SK-N-MC (cell line): ENCODE results near the gene ZNF789.

Experiments
- DNase-seq: peaks from one replicate; pipeline ENCODE4 v3.0.0-alpha.2; 2011; ENCODE audit warnings: low read depth, low spot score
- H3K27ac ChIP-seq: fragments of 200-600 bp; sonication (generic); 2 replicates; pipeline ENCODE4 v1.5.1; 2016; ENCODE audit warnings: mixed run types
- H3K36me3 ChIP-seq: fragments of 200-600 bp; sonication (generic); 2 replicates; pipeline ENCODE4 v1.6.1; 2017; ENCODE audit warnings: antibody characterized with exemption, low read length, mixed read lengths; ENCODE audit not compliant: insufficient read depth
- H3K4me3 ChIP-seq: fragments of 200-600 bp; sonication (generic); 2 replicates; pipeline ENCODE4 v1.5.1; 2016
- H3K9ac ChIP-seq: fragments of 200-600 bp; sonication (generic); 2 replicates; pipeline ENCODE4 v1.8.0; 2017; ENCODE audit warnings: mixed run types, mixed read lengths; ENCODE audit not compliant: insufficient read length
- H3K9me3 ChIP-seq: fragments of 200-600 bp; sonication (generic); 2 replicates; pipeline ENCODE4 v1.6.1; 2017; ENCODE audit warnings: low read depth, mild to moderate bottlenecking, antibody characterized with exemption, low read length, moderate library complexity, mixed read lengths
- EZH2 ChIP-seq: fragments of 200-600 bp; sonication (generic); IDR thresholded peaks from one replicate; pipeline ENCODE4 v1.6.1; 2017; ENCODE audit warnings: antibody characterized with exemption
- FOXP2 ChIP-seq: optimal IDR thresholded peaks from 2 replicates; pipeline ENCODE3; 2011; ENCODE audit warnings: mild to moderate bottlenecking, moderate library complexity; ENCODE audit not compliant: insufficient read depth; ENCODE audit errors: extremely low read length, control extremely low read depth
- POLR2AphosphoS5 ChIP-seq: IDR thresholded peaks from 2 replicates; pipeline ENCODE4 v1.6.1; 2012; ENCODE audit warnings: mild to moderate bottlenecking, low read depth, low read length, borderline replicate concordance

The ZNF789 gene

DNA sequence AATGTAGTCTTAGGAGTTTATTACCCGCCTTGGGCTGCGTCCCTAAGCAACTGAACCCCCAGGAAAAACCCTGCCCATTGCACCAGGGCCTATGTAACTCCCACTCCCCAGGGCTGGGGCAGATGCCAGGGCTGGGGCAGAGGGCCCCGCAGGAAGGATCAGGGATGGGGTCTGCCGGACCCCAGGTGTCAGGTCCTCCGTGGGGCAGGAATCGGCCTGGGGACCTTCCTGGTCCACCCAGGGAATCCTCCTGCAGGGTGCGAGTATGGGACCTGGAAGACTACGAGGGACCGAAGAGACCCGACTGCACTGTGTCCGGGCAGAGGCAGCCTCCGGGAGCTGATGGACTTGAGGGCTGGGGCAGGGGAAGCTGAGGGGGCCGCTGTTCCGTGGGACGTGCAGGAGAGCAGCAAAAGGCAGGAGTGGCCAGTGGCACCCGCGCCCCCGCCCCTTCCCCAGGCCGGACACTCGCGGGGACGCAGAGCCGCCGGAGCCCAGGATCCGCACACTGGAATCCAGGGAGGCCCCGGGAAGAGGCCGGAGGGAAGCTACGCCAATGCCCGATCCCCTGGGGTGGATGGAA, 4.3 kb upstream of the ZNF789 start:
- Histone ChIP-seq H3K9ac (no peak overlapping the region), H3K4me3 (no peak overlapping the region), H3K27ac (no peak overlapping the region), H3K9me3 (no peaks in the 10 kb centered on the region), H3K36me3 (peaks cover 11% of the 10 kb centered on the region)
- TF ChIP-seq EZH2 (no peak), POLR2AphosphoS5 (no peak), FOXP2 (no peak)
- no peak for DNase-seq

DNA sequence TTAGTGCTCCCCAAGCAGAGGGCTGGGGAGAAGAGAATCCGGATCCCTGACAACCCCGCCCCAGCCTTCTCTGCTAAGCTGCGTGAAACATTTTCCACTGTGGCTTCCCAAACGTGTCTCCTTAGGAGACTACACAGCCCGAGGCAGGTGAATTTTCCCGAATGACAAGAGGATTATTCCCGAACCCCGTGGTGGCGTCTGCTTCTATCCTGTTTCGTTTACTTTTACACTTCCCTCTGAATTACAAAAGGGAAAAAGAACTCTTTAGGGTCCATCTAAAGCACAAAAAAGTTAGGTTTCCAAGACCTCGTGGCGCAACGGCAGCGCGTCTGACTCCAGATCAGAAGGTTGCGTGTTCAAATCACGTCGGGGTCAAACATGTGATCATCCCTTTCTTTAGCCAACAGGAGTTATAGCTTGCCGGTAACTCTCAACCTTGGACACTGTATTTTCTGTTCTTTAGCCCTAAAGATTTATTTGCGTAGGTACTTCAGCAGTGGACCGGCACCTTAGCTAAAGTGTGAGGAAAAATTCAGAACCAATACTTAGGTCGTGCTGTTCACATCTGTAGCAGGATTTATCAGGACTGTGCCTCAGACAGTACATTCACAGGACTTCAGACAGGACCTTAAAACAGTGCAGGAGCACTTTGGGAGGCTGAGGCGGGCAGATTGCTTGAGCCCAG, 3.2 kb upstream of the ZNF789 start:
- no peak for DNase-seq
- H3K9ac ChIP-seq, result no peak overlapping the region
- H3K36me3 ChIP-seq, result peaks cover 2% of the 10 kb centered on the region; the same call in 1 of the 2 replicates

DNA sequence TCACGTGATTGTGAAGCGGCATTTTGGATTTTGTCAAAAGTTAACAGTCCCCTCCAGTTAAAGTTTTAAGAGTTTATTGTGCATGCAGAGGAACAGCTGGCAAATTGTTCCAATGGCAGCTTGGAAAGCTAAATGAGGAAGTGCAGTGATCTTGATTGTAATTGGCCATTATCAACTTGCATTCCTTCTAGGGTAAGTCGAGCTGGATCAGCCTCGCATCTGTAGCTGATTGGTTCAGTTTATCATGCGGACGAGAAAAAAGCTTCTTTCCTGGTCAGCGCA, 566 bp downstream of the ZNF789 start:
- DNase-seq, result no peak
- Histone ChIP-seq H3K27ac (peak overlapping the region; percentile 55), H3K9me3 (no peaks in the 10 kb centered on the region), H3K4me3 (peak overlapping the region; percentile 88), H3K9ac (peak overlapping the region; percentile 91), H3K36me3 (peaks cover 6% of the 10 kb centered on the region; the same call in 1 of the 2 replicates)
- no peak for TF ChIP-seq EZH2
- no peak for TF ChIP-seq FOXP2
- no peak for TF ChIP-seq POLR2AphosphoS5

More for the DNA sequence above, 3.2 kb upstream of the ZNF789 start:
- no peak overlapping the region for H3K27ac ChIP-seq
- no peak overlapping the region for H3K4me3 ChIP-seq
- H3K9me3 ChIP-seq, result no peaks in the 10 kb centered on the region
- TF ChIP-seq EZH2, result no peak
- TF ChIP-seq FOXP2, result no peak
- TF ChIP-seq POLR2AphosphoS5, result no peak

DNA sequence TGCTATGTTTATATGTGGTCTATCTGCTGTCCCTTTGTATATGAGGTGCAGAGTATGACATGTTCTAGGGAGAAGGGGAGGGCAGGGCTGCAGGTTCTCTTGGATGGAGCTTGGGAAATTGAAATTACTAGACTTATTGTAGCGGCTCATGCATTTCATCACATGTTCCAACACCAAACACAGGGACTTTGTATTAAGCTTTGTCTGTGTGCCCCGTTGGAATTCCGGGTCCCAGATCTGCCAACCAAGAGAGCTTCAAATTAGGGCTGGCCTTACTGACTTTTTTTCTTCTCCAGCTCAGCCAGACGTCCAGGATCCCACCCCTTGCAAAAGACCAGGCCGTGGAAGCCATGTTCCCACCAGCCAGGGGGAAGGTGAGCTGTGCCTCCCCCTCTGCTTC, 3.4 kb downstream of the ZNF789 start:
- TF ChIP-seq EZH2 (no peak), FOXP2 (no peak), POLR2AphosphoS5 (no peak)
- Histone ChIP-seq H3K27ac (no peak overlapping the region), H3K9ac (no peak overlapping the region), H3K4me3 (no peak overlapping the region), H3K9me3 (no peaks in the 10 kb centered on the region), H3K36me3 (peaks cover 22% of the 10 kb centered on the region)
- DNase-seq, result no peak

- DNase-seq, result no peak
- no peak overlapping the region for H3K27ac ChIP-seq
- no peaks in the 10 kb centered on the region for H3K9me3 ChIP-seq
- no peak overlapping the region for H3K4me3 ChIP-seq
- peaks cover 27% of the 10 kb centered on the region for H3K36me3 ChIP-seq
- H3K9ac ChIP-seq, result no peak overlapping the region
- TF ChIP-seq EZH2, result no peak
- no peak for TF ChIP-seq FOXP2
- 0 out of 2 replicates have a peak, but pooled peaks have one; percentile 28 for TF ChIP-seq POLR2AphosphoS5
Measured at GRCh38 chr7:99478464-99479440, 6.1 kb downstream of the ZNF789 start.

GRCh38 chr7:99485094-99485493, 12.4 kb downstream of the ZNF789 start:
- TF ChIP-seq FOXP2 (no peak), EZH2 (no peak), POLR2AphosphoS5 (no peak)
- Histone ChIP-seq H3K27ac (no peak overlapping the region), H3K36me3 (peaks cover 10% of the 10 kb centered on the region; the same call in 1 of the 2 replicates), H3K9ac (no peak overlapping the region), H3K9me3 (no peaks in the 10 kb centered on the region), H3K4me3 (no peak overlapping the region)
- DNase-seq, result no peak

GRCh38 chr7:99489235-99489634, 16.5 kb downstream of the ZNF789 start:
- TF ChIP-seq FOXP2, result no peak
- no peak for TF ChIP-seq EZH2
- no peak for TF ChIP-seq POLR2AphosphoS5
- Histone ChIP-seq H3K4me3 (no peak overlapping the region), H3K27ac (no peak overlapping the region), H3K9me3 (peaks cover 9% of the 10 kb centered on the region), H3K36me3 (peaks cover 17% of the 10 kb centered on the region), H3K9ac (no peak overlapping the region)
- DNase-seq, result no peak

DNA sequence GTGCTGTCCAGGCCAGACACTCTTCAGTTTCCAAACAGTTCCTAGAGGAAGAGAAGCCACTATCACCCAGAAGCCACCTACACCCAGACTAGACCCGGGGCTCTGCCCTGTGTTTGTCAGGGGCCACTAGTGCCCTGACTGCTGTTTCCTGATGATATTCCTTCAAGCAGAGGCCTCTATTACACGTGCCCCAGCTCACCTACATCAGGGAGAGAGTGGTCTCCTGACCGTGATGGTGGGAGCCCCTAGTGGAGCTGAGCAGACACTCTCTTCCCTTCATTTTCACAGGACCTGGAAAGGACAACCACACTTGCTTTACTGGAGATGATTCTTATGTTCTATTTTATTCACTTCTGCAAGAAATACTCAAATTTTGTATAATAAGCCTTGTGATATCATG, 18.2 kb downstream of the ZNF789 start:
- Histone ChIP-seq H3K27ac (no peak overlapping the region), H3K9me3 (peaks cover 9% of the 10 kb centered on the region)

More for the DNA sequence above, 18.2 kb downstream of the ZNF789 start:
- DNase-seq, result no peak
- H3K9ac ChIP-seq, result no peak overlapping the region
- TF ChIP-seq FOXP2 (no peak), EZH2 (no peak)
- H3K36me3 ChIP-seq, result peaks cover 31% of the 10 kb centered on the region
- H3K4me3 ChIP-seq, result no peak overlapping the region
